Measurements from ENCODE around the gene CTNNBL1.

DNA sequence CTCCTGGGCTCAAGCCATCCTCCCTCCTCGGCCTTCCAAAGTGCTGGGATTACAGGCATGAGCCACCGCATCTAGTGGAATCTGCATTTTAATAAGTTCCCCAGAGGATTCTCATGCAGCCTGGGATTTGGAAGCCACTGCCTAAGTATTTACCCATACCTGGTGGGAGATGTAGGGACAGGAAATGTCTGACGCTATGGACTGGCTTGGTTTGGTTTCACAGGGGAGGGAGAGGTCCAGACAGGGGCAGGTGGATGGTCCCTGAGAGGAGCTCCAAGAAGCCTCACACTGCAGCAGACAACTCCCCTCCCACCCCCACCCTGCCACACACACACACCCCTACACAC, 213.5 kb downstream of the CTNNBL1 start:
- TF ChIP-seq ESRRA (CRISPR knock-in tag; IDR thresholded peaks at IDR 0.05; ENCODE audit: borderline replicate concordance), result no peak
- TF ChIP-seq TEAD4 (CRISPR knock-in tag; IDR thresholded peaks at IDR 0.05), result no peak
- TF ChIP-seq, protein P1, sequence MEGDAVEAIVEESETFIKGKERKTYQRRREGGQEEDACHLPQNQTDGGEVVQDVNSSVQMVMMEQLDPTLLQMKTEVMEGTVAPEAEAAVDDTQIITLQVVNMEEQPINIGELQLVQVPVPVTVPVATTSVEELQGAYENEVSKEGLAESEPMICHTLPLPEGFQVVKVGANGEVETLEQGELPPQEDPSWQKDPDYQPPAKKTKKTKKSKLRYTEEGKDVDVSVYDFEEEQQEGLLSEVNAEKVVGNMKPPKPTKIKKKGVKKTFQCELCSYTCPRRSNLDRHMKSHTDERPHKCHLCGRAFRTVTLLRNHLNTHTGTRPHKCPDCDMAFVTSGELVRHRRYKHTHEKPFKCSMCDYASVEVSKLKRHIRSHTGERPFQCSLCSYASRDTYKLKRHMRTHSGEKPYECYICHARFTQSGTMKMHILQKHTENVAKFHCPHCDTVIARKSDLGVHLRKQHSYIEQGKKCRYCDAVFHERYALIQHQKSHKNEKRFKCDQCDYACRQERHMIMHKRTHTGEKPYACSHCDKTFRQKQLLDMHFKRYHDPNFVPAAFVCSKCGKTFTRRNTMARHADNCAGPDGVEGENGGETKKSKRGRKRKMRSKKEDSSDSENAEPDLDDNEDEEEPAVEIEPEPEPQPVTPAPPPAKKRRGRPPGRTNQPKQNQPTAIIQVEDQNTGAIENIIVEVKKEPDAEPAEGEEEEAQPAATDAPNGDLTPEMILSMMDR (IDR thresholded peaks at IDR 0.05), result no peak
- no peak for TF ChIP-seq ZNF232 (CRISPR knock-in tag; IDR thresholded peaks at IDR 0.05)
- TF ChIP-seq, protein P2, sequence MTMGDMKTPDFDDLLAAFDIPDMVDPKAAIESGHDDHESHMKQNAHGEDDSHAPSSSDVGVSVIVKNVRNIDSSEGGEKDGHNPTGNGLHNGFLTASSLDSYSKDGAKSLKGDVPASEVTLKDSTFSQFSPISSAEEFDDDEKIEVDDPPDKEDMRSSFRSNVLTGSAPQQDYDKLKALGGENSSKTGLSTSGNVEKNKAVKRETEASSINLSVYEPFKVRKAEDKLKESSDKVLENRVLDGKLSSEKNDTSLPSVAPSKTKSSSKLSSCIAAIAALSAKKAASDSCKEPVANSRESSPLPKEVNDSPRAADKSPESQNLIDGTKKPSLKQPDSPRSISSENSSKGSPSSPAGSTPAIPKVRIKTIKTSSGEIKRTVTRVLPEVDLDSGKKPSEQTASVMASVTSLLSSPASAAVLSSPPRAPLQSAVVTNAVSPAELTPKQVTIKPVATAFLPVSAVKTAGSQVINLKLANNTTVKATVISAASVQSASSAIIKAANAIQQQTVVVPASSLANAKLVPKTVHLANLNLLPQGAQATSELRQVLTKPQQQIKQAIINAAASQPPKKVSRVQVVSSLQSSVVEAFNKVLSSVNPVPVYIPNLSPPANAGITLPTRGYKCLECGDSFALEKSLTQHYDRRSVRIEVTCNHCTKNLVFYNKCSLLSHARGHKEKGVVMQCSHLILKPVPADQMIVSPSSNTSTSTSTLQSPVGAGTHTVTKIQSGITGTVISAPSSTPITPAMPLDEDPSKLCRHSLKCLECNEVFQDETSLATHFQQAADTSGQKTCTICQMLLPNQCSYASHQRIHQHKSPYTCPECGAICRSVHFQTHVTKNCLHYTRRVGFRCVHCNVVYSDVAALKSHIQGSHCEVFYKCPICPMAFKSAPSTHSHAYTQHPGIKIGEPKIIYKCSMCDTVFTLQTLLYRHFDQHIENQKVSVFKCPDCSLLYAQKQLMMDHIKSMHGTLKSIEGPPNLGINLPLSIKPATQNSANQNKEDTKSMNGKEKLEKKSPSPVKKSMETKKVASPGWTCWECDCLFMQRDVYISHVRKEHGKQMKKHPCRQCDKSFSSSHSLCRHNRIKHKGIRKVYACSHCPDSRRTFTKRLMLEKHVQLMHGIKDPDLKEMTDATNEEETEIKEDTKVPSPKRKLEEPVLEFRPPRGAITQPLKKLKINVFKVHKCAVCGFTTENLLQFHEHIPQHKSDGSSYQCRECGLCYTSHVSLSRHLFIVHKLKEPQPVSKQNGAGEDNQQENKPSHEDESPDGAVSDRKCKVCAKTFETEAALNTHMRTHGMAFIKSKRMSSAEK (CRISPR knock-in tag; IDR thresholded peaks at IDR 0.05; ENCODE audit: borderline replicate concordance), result no peak
- TF ChIP-seq, protein P3, sequence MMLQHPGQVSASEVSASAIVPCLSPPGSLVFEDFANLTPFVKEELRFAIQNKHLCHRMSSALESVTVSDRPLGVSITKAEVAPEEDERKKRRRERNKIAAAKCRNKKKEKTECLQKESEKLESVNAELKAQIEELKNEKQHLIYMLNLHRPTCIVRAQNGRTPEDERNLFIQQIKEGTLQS (CRISPR knock-in tag; conservative IDR thresholded peaks at IDR 0.05), result no peak
- TF ChIP-seq, protein P4, sequence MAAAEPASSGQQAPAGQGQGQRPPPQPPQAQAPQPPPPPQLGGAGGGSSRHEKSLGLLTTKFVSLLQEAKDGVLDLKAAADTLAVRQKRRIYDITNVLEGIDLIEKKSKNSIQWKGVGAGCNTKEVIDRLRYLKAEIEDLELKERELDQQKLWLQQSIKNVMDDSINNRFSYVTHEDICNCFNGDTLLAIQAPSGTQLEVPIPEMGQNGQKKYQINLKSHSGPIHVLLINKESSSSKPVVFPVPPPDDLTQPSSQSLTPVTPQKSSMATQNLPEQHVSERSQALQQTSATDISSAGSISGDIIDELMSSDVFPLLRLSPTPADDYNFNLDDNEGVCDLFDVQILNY (CRISPR knock-in tag; IDR thresholded peaks at IDR 0.05), result no peak
- TF ChIP-seq KAT7 (CRISPR knock-in tag; IDR thresholded peaks at IDR 0.05; ENCODE audit: borderline replicate concordance), result no peak
- TF ChIP-seq TCF7 (CRISPR knock-in tag; IDR thresholded peaks at IDR 0.05; ENCODE audit: low read depth), result no peak
- no peak for TF ChIP-seq CREB1 (CRISPR knock-in tag; IDR thresholded peaks at IDR 0.05)
- TF ChIP-seq, protein P5, sequence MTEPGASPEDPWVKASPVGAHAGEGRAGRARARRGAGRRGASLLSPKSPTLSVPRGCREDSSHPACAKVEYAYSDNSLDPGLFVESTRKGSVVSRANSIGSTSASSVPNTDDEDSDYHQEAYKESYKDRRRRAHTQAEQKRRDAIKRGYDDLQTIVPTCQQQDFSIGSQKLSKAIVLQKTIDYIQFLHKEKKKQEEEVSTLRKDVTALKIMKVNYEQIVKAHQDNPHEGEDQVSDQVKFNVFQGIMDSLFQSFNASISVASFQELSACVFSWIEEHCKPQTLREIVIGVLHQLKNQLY (CRISPR knock-in tag; IDR thresholded peaks at IDR 0.05), result no peak
- TF ChIP-seq, protein P6, sequence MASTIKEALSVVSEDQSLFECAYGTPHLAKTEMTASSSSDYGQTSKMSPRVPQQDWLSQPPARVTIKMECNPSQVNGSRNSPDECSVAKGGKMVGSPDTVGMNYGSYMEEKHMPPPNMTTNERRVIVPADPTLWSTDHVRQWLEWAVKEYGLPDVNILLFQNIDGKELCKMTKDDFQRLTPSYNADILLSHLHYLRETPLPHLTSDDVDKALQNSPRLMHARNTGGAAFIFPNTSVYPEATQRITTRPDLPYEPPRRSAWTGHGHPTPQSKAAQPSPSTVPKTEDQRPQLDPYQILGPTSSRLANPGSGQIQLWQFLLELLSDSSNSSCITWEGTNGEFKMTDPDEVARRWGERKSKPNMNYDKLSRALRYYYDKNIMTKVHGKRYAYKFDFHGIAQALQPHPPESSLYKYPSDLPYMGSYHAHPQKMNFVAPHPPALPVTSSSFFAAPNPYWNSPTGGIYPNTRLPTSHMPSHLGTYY (CRISPR knock-in tag; IDR thresholded peaks at IDR 0.05), result no peak
- TF ChIP-seq RELA (CRISPR knock-in tag; IDR thresholded peaks at IDR 0.05; ENCODE audit: borderline replicate concordance), result no peak
